HepG2 (cell line): Measurements from ENCODE around the gene RPS6KA3. TPM values are rescaled to one million over a fixed set of nuclear protein-coding genes. Genes with fewer than 3 reads are reported as not detected.

Experiments
- ATAD3A ChIP-seq: sonication (generic); formaldehyde crosslinking; IDR thresholded peaks from 2 replicates; pipeline ENCODE4 v1.4.0; 2020; ENCODE audit warnings: missing genetic modification reagents
- ATF7-NPFF ChIP-seq: sonication (generic); formaldehyde crosslinking; IDR thresholded peaks from 2 replicates; pipeline ENCODE4 v1.8.1; 2023; ENCODE audit warnings: mild to moderate bottlenecking, low read depth, missing genetic modification reagents, moderate library complexity
- CHD2 ChIP-seq: IDR thresholded peaks from 2 replicates; pipeline ENCODE4 v1.6.1; 2011; ENCODE audit warnings: low read depth, low read length, improper control_type of control experiment
- KLF11 ChIP-seq: IDR thresholded peaks from 2 replicates; pipeline ENCODE4 v1.6.1; 2016; ENCODE audit warnings: missing compliant biosample characterization
- NFE2L1 ChIP-seq: sonication (generic); formaldehyde crosslinking; IDR thresholded peaks from 2 replicates; pipeline ENCODE4 v1.4.0; 2020; ENCODE audit warnings: missing genetic modification reagents, mild to moderate bottlenecking, borderline replicate concordance
- POLR2G ChIP-seq: fragments of 200-400 bp; formaldehyde crosslinking; IDR thresholded peaks from 2 replicates; pipeline ENCODE4 v1.6.1; 2018; ENCODE audit warnings: mild to moderate bottlenecking, low read depth, low read length, moderate library complexity
- SP4 ChIP-seq: sonication (generic); formaldehyde crosslinking; IDR thresholded peaks from 2 replicates; pipeline ENCODE4 v1.8.1; 2023; ENCODE audit warnings: mild to moderate bottlenecking, missing genetic modification reagents
- SSRP1 ChIP-seq: IDR thresholded peaks from 2 replicates; pipeline ENCODE4 v1.6.1; 2016; ENCODE audit warnings: control low read depth
- TAF15 ChIP-seq: fragments of 200-400 bp; formaldehyde crosslinking; IDR thresholded peaks from one replicate; pipeline ENCODE4 v1.6.1; 2018; ENCODE audit warnings: mild to moderate bottlenecking, low read depth, low read length; ENCODE audit not compliant: poor library complexity, severe bottlenecking
- ZIK1 ChIP-seq: sonication (generic); formaldehyde crosslinking; IDR thresholded peaks from 2 replicates; pipeline ENCODE4 v1.5.0; 2020; ENCODE audit warnings: mild to moderate bottlenecking, low read depth, missing genetic modification reagents, borderline replicate concordance
- ZNF124 ChIP-seq: sonication (generic); formaldehyde crosslinking; IDR thresholded peaks from 2 replicates; pipeline ENCODE4 v1.4.0; 2020; ENCODE audit warnings: missing genetic modification reagents
- ZNF296 ChIP-seq: sonication (generic); formaldehyde crosslinking; conservative IDR thresholded peaks from 2 replicates; pipeline ENCODE4 v1.5.0; 2020; ENCODE audit warnings: mild to moderate bottlenecking, missing genetic modification reagents
- ZNF3 ChIP-seq: IDR thresholded peaks from 2 replicates; pipeline ENCODE4 v1.7.0; 2017; ENCODE audit warnings: inconsistent platforms
- ZNF367 ChIP-seq: sonication (generic); formaldehyde crosslinking; IDR thresholded peaks from 2 replicates; pipeline ENCODE4 v1.4.0; 2020; ENCODE audit warnings: missing genetic modification reagents, borderline replicate concordance
- ZNF552 ChIP-seq: sonication (generic); formaldehyde crosslinking; IDR thresholded peaks from 2 replicates; pipeline ENCODE4 v1.9.0; 2022; ENCODE audit warnings: missing genetic modification reagents, mild to moderate bottlenecking, borderline replicate concordance
- ZNF570 ChIP-seq: sonication (generic); formaldehyde crosslinking; IDR thresholded peaks from 2 replicates; pipeline ENCODE4 v1.4.0; 2020; ENCODE audit warnings: mild to moderate bottlenecking, missing genetic modification reagents, borderline replicate concordance
- polyA plus RNA-seq, 8 experiments: library from polyadenylated mRNA; depleted of rRNA in 3 of 8; stranded (reverse) in 7 of 8; unstranded in 1 of 8; fragments of >200 nt; fragmentation: Illumina TruSeq in 4 of 8; extraction: Trizol in 4 of 8; gene quantifications; 2 replicates each; pipeline versions ENCODE4 v1.2.1 to v1.2.3, GENCODE V29; 2011 to 2016; ENCODE audit warnings: low read depth in 4 of 8, missing spikeins in 1 of 8, mixed read lengths in 1 of 8; ENCODE audit not compliant: insufficient read depth in 1 of 8
- total RNA-seq, 5 experiments: library from RNA; depleted of rRNA; stranded (reverse); fragments of >200 nt; fragmentation: Illumina TruSeq; extraction: Trizol; gene quantifications; 2 replicates each; pipeline ENCODE4 v1.2.3, GENCODE V29; 2016; ENCODE audit warnings: low read depth in 1 of 5
- TF ChIP-seq, protein P1 (sequence below): sonication (generic); formaldehyde crosslinking; IDR thresholded peaks from 2 replicates; pipeline ENCODE4 v1.5.0; 2020; ENCODE audit warnings: missing genetic modification reagents, mild to moderate bottlenecking, borderline replicate concordance
- TF ChIP-seq, protein P2 (sequence below): sonication (generic); formaldehyde crosslinking; IDR thresholded peaks from 2 replicates; pipeline ENCODE4 v1.8.1; 2022; ENCODE audit warnings: mild to moderate bottlenecking, missing genetic modification reagents
- TF ChIP-seq, protein P3 (sequence below): sonication (generic); formaldehyde crosslinking; IDR thresholded peaks from 2 replicates; pipeline ENCODE4 v1.5.1; 2020; ENCODE audit warnings: mild to moderate bottlenecking, moderate library complexity, missing genetic modification reagents
- TF ChIP-seq, protein P4 (sequence below): IDR thresholded peaks from 2 replicates; pipeline ENCODE4 v1.6.1; 2016; ENCODE audit warnings: low read depth, missing genetic modification reagents, missing compliant biosample characterization
- TF ChIP-seq, protein P5 (sequence below): sonication (generic); formaldehyde crosslinking; IDR thresholded peaks from 2 replicates; pipeline ENCODE4 v1.8.1; 2023; ENCODE audit warnings: mild to moderate bottlenecking, missing genetic modification reagents

RPS6KA3 gene
- total and polyA plus RNA-seq, 2 of the 13 experiments (the other 11 are each of a cell fraction or from before 2014, with no cell fraction given), result 314 to 357 TPM

DNA sequence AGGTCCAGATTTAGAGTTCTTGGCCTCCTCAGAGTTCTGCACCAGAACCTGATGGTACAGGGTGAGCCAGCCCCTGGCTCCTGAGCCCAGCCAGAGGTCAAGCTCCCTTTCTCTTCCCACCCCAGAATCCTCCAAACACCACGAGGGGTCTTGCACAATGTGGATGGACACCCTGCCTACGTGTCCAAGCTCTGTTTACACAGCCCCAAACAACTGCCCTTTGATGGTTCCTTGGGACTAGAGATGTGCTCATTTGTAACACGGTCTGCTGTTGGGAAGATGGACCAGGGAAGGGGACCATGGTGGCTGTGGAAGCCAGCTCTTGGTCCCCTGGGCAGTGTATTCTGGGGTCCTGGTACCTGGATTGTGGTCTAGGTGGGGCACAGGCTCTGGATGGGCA is 40.0 kb upstream of the RPS6KA3 start (continued):
- TF ChIP-seq ZNF367 (CRISPR knock-in tag) (no peak), ZNF570 (CRISPR knock-in tag) (no peak), SSRP1 (CRISPR knock-in tag) (no peak), CHD2 (no peak), ZNF3 (CRISPR knock-in tag) (no peak), NFE2L1 (no peak), TAF15 (no peak), ATF7-NPFF (CRISPR knock-in tag) (no peak), ZNF124 (no peak), ZNF296 (CRISPR knock-in tag) (no peak), SP4 (CRISPR knock-in tag) (no peak), KLF11 (CRISPR knock-in tag) (no peak), POLR2G (no peak), ATAD3A (CRISPR knock-in tag) (no peak), ZNF552 (0 out of 2 replicates have a peak, but pooled peaks have one; percentile 23), ZIK1 (CRISPR knock-in tag) (no peak)
- TF ChIP-seq, protein P1, sequence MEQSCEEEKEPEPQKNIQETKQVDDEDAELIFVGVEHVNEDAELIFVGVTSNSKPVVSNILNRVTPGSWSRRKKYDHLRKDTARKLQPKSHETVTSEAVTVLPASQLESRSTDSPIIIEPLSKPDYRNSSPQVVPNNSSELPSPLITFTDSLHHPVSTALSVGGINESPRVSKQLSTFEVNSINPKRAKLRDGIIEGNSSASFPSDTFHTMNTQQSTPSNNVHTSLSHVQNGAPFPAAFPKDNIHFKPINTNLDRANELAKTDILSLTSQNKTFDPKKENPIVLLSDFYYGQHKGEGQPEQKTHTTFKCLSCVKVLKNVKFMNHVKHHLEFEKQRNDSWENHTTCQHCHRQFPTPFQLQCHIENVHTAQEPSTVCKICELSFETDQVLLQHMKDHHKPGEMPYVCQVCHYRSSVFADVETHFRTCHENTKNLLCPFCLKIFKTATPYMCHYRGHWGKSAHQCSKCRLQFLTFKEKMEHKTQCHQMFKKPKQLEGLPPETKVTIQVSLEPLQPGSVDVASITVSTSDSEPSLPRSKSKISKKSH (CRISPR knock-in tag), result no peak
- TF ChIP-seq, protein P2, sequence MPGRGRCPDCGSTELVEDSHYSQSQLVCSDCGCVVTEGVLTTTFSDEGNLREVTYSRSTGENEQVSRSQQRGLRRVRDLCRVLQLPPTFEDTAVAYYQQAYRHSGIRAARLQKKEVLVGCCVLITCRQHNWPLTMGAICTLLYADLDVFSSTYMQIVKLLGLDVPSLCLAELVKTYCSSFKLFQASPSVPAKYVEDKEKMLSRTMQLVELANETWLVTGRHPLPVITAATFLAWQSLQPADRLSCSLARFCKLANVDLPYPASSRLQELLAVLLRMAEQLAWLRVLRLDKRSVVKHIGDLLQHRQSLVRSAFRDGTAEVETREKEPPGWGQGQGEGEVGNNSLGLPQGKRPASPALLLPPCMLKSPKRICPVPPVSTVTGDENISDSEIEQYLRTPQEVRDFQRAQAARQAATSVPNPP, result no peak
- TF ChIP-seq, protein P3, sequence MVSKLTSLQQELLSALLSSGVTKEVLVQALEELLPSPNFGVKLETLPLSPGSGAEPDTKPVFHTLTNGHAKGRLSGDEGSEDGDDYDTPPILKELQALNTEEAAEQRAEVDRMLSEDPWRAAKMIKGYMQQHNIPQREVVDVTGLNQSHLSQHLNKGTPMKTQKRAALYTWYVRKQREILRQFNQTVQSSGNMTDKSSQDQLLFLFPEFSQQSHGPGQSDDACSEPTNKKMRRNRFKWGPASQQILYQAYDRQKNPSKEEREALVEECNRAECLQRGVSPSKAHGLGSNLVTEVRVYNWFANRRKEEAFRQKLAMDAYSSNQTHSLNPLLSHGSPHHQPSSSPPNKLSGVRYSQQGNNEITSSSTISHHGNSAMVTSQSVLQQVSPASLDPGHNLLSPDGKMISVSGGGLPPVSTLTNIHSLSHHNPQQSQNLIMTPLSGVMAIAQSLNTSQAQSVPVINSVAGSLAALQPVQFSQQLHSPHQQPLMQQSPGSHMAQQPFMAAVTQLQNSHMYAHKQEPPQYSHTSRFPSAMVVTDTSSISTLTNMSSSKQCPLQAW, result no peak
- TF ChIP-seq, protein P4, sequence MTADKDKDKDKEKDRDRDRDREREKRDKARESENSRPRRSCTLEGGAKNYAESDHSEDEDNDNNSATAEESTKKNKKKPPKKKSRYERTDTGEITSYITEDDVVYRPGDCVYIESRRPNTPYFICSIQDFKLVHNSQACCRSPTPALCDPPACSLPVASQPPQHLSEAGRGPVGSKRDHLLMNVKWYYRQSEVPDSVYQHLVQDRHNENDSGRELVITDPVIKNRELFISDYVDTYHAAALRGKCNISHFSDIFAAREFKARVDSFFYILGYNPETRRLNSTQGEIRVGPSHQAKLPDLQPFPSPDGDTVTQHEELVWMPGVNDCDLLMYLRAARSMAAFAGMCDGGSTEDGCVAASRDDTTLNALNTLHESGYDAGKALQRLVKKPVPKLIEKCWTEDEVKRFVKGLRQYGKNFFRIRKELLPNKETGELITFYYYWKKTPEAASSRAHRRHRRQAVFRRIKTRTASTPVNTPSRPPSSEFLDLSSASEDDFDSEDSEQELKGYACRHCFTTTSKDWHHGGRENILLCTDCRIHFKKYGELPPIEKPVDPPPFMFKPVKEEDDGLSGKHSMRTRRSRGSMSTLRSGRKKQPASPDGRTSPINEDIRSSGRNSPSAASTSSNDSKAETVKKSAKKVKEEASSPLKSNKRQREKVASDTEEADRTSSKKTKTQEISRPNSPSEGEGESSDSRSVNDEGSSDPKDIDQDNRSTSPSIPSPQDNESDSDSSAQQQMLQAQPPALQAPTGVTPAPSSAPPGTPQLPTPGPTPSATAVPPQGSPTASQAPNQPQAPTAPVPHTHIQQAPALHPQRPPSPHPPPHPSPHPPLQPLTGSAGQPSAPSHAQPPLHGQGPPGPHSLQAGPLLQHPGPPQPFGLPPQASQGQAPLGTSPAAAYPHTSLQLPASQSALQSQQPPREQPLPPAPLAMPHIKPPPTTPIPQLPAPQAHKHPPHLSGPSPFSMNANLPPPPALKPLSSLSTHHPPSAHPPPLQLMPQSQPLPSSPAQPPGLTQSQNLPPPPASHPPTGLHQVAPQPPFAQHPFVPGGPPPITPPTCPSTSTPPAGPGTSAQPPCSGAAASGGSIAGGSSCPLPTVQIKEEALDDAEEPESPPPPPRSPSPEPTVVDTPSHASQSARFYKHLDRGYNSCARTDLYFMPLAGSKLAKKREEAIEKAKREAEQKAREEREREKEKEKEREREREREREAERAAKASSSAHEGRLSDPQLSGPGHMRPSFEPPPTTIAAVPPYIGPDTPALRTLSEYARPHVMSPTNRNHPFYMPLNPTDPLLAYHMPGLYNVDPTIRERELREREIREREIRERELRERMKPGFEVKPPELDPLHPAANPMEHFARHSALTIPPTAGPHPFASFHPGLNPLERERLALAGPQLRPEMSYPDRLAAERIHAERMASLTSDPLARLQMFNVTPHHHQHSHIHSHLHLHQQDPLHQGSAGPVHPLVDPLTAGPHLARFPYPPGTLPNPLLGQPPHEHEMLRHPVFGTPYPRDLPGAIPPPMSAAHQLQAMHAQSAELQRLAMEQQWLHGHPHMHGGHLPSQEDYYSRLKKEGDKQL (CRISPR knock-in tag), result 0 out of 2 replicates have a peak, but pooled peaks have one; percentile 23
- TF ChIP-seq, protein P5, sequence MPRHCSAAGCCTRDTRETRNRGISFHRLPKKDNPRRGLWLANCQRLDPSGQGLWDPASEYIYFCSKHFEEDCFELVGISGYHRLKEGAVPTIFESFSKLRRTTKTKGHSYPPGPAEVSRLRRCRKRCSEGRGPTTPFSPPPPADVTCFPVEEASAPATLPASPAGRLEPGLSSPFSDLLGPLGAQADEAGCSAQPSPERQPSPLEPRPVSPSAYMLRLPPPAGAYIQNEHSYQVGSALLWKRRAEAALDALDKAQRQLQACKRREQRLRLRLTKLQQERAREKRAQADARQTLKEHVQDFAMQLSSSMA (CRISPR knock-in tag), result no peak
